HCT116 (cell line): ENCODE measurements around the gene MALT1. TPM values are rescaled to one million over a fixed set of nuclear protein-coding genes. Genes with fewer than 3 reads are reported as not detected.

Source experiments
- ATAC-seq: fragments of 200-7000 bp; cut with Tn5 transposase; 2 replicates; pipeline ENCODE4 v1.9.1; 2020; ENCODE audit warnings: mild to moderate bottlenecking, moderate library complexity
- BruUV-seq: library from RNA; stranded (reverse); fragments of 400-500 nt; replicated peaks from 2 replicates; lab custom pipeline; 2021; lab: Mats Ljungman, UMichigan
- CTCF ChIA-PET: fragments of 300-600 bp; sonication (Branson Sonifier 250); formaldehyde crosslinking; loops from one replicate; lab custom pipeline; 2021; ENCODE audit warnings: antibody characterized with exemption; lab: Charles Lee
- POLR2A ChIA-PET: fragments of 300-600, 350-600 bp; sonication (Branson Sonifier 250); formaldehyde crosslinking; loops from one replicate; lab custom pipeline; 2021; ENCODE audit warnings: antibody characterized with exemption; lab: Charles Lee
- RAD21 ChIA-PET, 2 experiments: fragments of 300-600 bp; sonication (Branson Sonifier 250); formaldehyde crosslinking; loops; one replicate each; lab custom pipeline; 2023; ENCODE audit warnings: low total read pairs in 2 of 2; ENCODE audit not compliant: uncharacterized antibody in 2 of 2, unreplicated experiment in 2 of 2, low non-redundant PET in 1 of 2; lab: Charles Lee
- DNase-seq: peaks from one replicate; pipeline ENCODE4 v3.0.0-alpha.2; 2010; ENCODE audit warnings: low read depth, low spot score
- H2AFZ ChIP-seq: fragments of 200-600 bp; shearing (Covaris generic), sonication (generic); 2 replicates; pipeline ENCODE4 v1.6.1; 2017; ENCODE audit warnings: low read depth, mixed run types, mixed read lengths, antibody characterized with exemption, low read length; ENCODE audit not compliant: poor library complexity, severe bottlenecking
- H3K27ac ChIP-seq: 2 replicates; pipeline ENCODE4 v1.5.1; 2012; ENCODE audit warnings: low read depth, low read length
- H3K27me3 ChIP-seq: fragments of 200-600 bp; sonication (generic); 2 replicates; pipeline ENCODE4 v1.6.1; 2016; ENCODE audit warnings: mixed run types, low read length, mixed read lengths; ENCODE audit not compliant: insufficient read depth
- H3K36me3 ChIP-seq, 2 experiments: fragments of 200-500 bp in 1 of 2; fragments of 200-600 bp in 1 of 2; sonication (Bioruptor generic) in 1 of 2; sonication (generic) in 1 of 2; 2 replicates each; pipeline versions ENCODE4 v1.5.1 to v1.6.1; 2014 to 2016; ENCODE audit warnings: low read length in 2 of 2, inconsistent platforms in 1 of 2, mixed read lengths in 1 of 2, mixed run types in 1 of 2; ENCODE audit not compliant: insufficient read depth in 2 of 2, control insufficient read depth in 1 of 2
- H3K4me1 ChIP-seq, 2 experiments: fragments of 200-600 bp in 1 of 2; sonication (generic) in 1 of 2; 2 replicates each; pipeline versions ENCODE4 v1.5.1 to v1.6.1; 2012 to 2017; ENCODE audit warnings: low read length in 2 of 2, inconsistent platforms in 1 of 2, mild to moderate bottlenecking in 1 of 2, mixed read lengths in 1 of 2, mixed run types in 1 of 2, moderate library complexity in 1 of 2; ENCODE audit not compliant: insufficient read depth in 2 of 2, control insufficient read depth in 1 of 2
- H3K4me2 ChIP-seq: fragments of 200-600 bp; sonication (generic); 2 replicates; pipeline ENCODE4 v1.6.1; 2017; ENCODE audit warnings: mixed run types, low read length, mixed read lengths
- H3K4me3 ChIP-seq, 2 experiments: fragments of 200-600 bp in 1 of 2; sonication (generic) in 1 of 2; replicated peaks in 1 of 2; 2 replicates each; pipeline ENCODE4 v1.5.1; 2011 to 2016; ENCODE audit warnings: low read length in 2 of 2, control low read depth in 1 of 2, low read depth in 1 of 2, mild to moderate bottlenecking in 1 of 2, mixed read lengths in 1 of 2, mixed run types in 1 of 2
- H3K79me2 ChIP-seq: fragments of 200-600 bp; sonication (generic); 2 replicates; pipeline ENCODE4 v1.6.1; 2017; ENCODE audit warnings: mild to moderate bottlenecking, mixed run types, low read length, moderate library complexity, mixed read lengths; ENCODE audit not compliant: insufficient read depth
- H3K9ac ChIP-seq: fragments of 200-600 bp; sonication (generic); 2 replicates; pipeline ENCODE4 v1.6.1; 2016; ENCODE audit warnings: low read length, mixed read lengths
- H3K9me2 ChIP-seq: fragments of 200-600 bp; sonication (generic), shearing (Covaris generic); 2 replicates; pipeline ENCODE4 v1.6.1; 2017; ENCODE audit warnings: mixed run types, mild to moderate bottlenecking, moderate library complexity; ENCODE audit not compliant: insufficient read depth
- H3K9me3 ChIP-seq, 2 experiments: fragments of 200-500 bp in 1 of 2; fragments of 200-600 bp in 1 of 2; sonication (Bioruptor generic) in 1 of 2; sonication (generic) in 1 of 2; 2 replicates each; pipeline ENCODE4 v1.6.1; 2014 to 2017; ENCODE audit warnings: low read length in 2 of 2, mixed read lengths in 2 of 2, inconsistent platforms in 1 of 2, low read depth in 1 of 2, mild to moderate bottlenecking in 1 of 2, mixed run types in 1 of 2, moderate library complexity in 1 of 2; ENCODE audit not compliant: control insufficient read depth in 1 of 2, insufficient read depth in 1 of 2
- H4K20me1 ChIP-seq: fragments of 200-600 bp; sonication (generic), shearing (Covaris generic); 2 replicates; pipeline ENCODE4 v1.6.1; 2017; ENCODE audit warnings: mixed run types, mild to moderate bottlenecking, moderate library complexity; ENCODE audit not compliant: insufficient read depth
- CBX3 ChIP-seq: IDR thresholded peaks from 2 replicates; pipeline ENCODE4 v1.6.1; 2012; ENCODE audit warnings: low read depth
- CEBPB ChIP-seq: IDR thresholded peaks from 2 replicates; pipeline ENCODE4 v1.6.1; 2012; ENCODE audit warnings: low read depth
- EGR1 ChIP-seq: IDR thresholded peaks from 2 replicates; pipeline ENCODE4 v1.6.1; 2012; ENCODE audit warnings: low read depth
- ELF1 ChIP-seq: IDR thresholded peaks from 2 replicates; pipeline ENCODE4 v1.6.1; 2012; ENCODE audit warnings: low read depth, borderline replicate concordance
- EZH2 ChIP-seq: fragments of 200-600 bp; sonication (generic); IDR thresholded peaks from 2 replicates; pipeline ENCODE4 v1.6.1; 2017; ENCODE audit warnings: antibody characterized with exemption, mixed run types
- EZH2phosphoT487 ChIP-seq: fragments of 200-600 bp; IDR thresholded peaks from 2 replicates; pipeline ENCODE4 v1.6.1; 2018; ENCODE audit warnings: antibody characterized with exemption, borderline replicate concordance
- FOSL1 ChIP-seq: IDR thresholded peaks from 2 replicates; pipeline ENCODE4 v1.6.1; 2012; ENCODE audit warnings: low read depth
- JUND ChIP-seq: IDR thresholded peaks from 2 replicates; pipeline ENCODE4 v1.6.1; 2012
- POLR2AphosphoS5 ChIP-seq: IDR thresholded peaks from 2 replicates; pipeline ENCODE4 v1.6.1; 2011; ENCODE audit warnings: mild to moderate bottlenecking, low read depth, low read length, moderate library complexity
- SP1 ChIP-seq: IDR thresholded peaks from 2 replicates; pipeline ENCODE4 v1.6.1; 2012; ENCODE audit warnings: low read depth
- SRF ChIP-seq: IDR thresholded peaks from 2 replicates; pipeline ENCODE4 v1.6.1; 2012; ENCODE audit warnings: low read depth
- TCF7L2 ChIP-seq: IDR thresholded peaks from 2 replicates; pipeline ENCODE4 v1.7.0; 2011; ENCODE audit warnings: borderline replicate concordance, inconsistent platforms; ENCODE audit not compliant: insufficient read depth, insufficient read length; ENCODE audit errors: extremely low read depth
- YY1 ChIP-seq: IDR thresholded peaks from 2 replicates; pipeline ENCODE4 v1.6.1; 2011; ENCODE audit warnings: low read length, low read depth, moderate library complexity, mild to moderate bottlenecking; ENCODE audit not compliant: insufficient replicate concordance; ENCODE audit errors: extremely low read depth
- ZFX ChIP-seq: fragments of 450-650 bp; IDR thresholded peaks from 2 replicates; pipeline ENCODE4 v1.6.1; 2017
- ZNF274 ChIP-seq: fragments of 200-500 bp; sonication (Bioruptor generic); IDR thresholded peaks from 2 replicates; pipeline ENCODE4 v1.6.1; 2014; ENCODE audit warnings: mild to moderate bottlenecking, low read depth, low read length, inconsistent platforms
- intact Hi-C: fragments of 100-400 bp; cut with micrococcal nuclease; formaldehyde crosslinking; loops from 2 replicates; pipeline ENCODE4 v1.10.0; 2022
- total RNA-seq: library from RNA; stranded (reverse); gene quantifications from one replicate; pipeline ENCODE4 v1.2.1, GENCODE V29; 2021; ENCODE audit not compliant: unreplicated experiment
- TF ChIP-seq, protein P1 (sequence below): IDR thresholded peaks from 2 replicates; pipeline ENCODE4 v1.6.1; 2012
- TF ChIP-seq, protein P2 (sequence below): IDR thresholded peaks from 2 replicates; pipeline ENCODE4 v1.6.1; 2011; ENCODE audit warnings: mild to moderate bottlenecking, low read length, moderate library complexity; ENCODE audit not compliant: insufficient replicate concordance; ENCODE audit errors: extremely low read depth

The MALT1 gene
- total RNA-seq, 1 experiment from 2014 or later = 41.1 TPM

DNA sequence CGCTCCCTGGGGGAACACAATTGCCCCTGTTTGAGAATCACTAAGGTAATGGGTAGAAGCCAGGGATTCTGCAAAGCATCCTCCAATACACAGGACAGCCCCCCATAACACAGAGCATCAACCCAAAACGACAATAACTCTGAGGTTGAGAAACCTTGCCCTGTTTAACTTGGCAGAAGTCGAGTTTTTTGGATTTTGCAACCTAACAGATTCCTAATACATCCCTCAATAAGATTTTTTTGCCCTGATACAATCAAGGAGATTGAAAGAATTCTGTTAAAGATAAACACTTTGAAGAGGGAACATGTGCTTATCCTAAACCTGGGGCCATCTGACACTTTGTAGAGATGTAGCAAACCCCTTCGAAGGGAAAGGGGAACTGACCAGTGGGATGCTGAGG is 100.9 kb downstream of the MALT1 start:
- CTCF ChIA-PET = no interaction called here
- peaks cover 2 to 3% of the 10 kb centered on the region in 2 experiments; a peak in 1 of 4 replicates for H3K4me1 ChIP-seq
- RAD21 ChIA-PET = interaction anchor here in 1 of 2 experiments (0.7 kb wide), 1 partner anchor 8 kb away, joined by 3 read pairs; no protein-coding TSS in a partner anchor
- H3K9me3 ChIP-seq = no peaks in the 10 kb centered on the region
- peaks cover 5% of the 10 kb centered on the region for H3K79me2 ChIP-seq
- no peak overlapping the region for H2AFZ ChIP-seq
- H4K20me1 ChIP-seq = no peaks in the 10 kb centered on the region
- ATAC-seq (no peak), DNase-seq (no peak)
- no peak overlapping the region for H3K9ac ChIP-seq
- POLR2A ChIA-PET = interaction anchor here (0.7 kb wide), 1 partner anchor 507 kb away, joined by 7 read pairs; no protein-coding TSS in a partner anchor
- H3K27me3 ChIP-seq = no peaks in the 10 kb centered on the region
- TF ChIP-seq POLR2AphosphoS5 = no peak
- TF ChIP-seq, protein P1, sequence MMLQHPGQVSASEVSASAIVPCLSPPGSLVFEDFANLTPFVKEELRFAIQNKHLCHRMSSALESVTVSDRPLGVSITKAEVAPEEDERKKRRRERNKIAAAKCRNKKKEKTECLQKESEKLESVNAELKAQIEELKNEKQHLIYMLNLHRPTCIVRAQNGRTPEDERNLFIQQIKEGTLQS = no peak
- TF ChIP-seq CEBPB = no peak
- TF ChIP-seq ELF1 = no peak
- no peak for TF ChIP-seq TCF7L2
- TF ChIP-seq EZH2 = no peak
- TF ChIP-seq YY1 = no peak
- no peak for TF ChIP-seq EZH2phosphoT487
- TF ChIP-seq, protein P2, sequence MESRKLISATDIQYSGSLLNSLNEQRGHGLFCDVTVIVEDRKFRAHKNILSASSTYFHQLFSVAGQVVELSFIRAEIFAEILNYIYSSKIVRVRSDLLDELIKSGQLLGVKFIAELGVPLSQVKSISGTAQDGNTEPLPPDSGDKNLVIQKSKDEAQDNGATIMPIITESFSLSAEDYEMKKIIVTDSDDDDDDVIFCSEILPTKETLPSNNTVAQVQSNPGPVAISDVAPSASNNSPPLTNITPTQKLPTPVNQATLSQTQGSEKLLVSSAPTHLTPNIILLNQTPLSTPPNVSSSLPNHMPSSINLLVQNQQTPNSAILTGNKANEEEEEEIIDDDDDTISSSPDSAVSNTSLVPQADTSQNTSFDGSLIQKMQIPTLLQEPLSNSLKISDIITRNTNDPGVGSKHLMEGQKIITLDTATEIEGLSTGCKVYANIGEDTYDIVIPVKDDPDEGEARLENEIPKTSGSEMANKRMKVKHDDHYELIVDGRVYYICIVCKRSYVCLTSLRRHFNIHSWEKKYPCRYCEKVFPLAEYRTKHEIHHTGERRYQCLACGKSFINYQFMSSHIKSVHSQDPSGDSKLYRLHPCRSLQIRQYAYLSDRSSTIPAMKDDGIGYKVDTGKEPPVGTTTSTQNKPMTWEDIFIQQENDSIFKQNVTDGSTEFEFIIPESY = no peak
- no peak for TF ChIP-seq ZNF274
- TF ChIP-seq SRF = no peak
- no peak for TF ChIP-seq EGR1
- TF ChIP-seq CBX3 = no peak
- no peak for TF ChIP-seq ZFX
- TF ChIP-seq FOSL1 = no peak
- no peak for TF ChIP-seq SP1
- TF ChIP-seq JUND = no peak
- no peak overlapping the region for H3K27ac ChIP-seq
- intact Hi-C loops = no loop called here
- H3K9me2 ChIP-seq = no peaks in the 10 kb centered on the region
- no TSS peak for BruUV-seq
- no peak overlapping the region for H3K4me3 ChIP-seq
- H3K36me3 ChIP-seq = no peaks in the 10 kb centered on the region; a peak in 1 of 4 replicates
- H3K4me2 ChIP-seq = no peak overlapping the region
